ENCODE measurements around the gene CLTA. TPM values are rescaled to one million over a fixed set of nuclear protein-coding genes. Genes with fewer than 3 reads are reported as not detected.
A peak's percentile ranks its signal among the peaks of the same experiment; 100 is the strongest.

CLTA gene
- total RNA-seq, 1 donor from 2014 or later = 243 TPM

DNA sequence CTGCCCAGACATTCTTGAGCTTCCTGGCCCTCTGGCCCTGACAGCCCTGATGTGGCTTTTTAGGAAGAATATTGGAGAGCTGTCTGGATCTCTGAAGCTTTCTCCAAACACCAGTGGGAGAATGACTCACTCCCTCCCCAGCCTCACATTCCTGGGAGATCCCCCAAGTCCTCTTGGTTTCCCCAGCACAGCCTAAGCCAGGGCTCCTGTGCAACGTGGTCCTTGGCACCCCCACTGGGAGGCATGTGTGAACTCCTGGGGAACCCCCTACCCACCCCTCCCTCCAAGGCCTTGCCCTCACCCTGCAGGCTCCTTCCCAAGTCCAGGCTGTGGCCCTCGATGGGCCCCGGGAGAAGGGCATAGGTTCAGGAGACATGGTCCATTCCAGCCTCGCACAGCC, 41.5 kb upstream of the CLTA start:
- TF ChIP-seq, protein P1, sequence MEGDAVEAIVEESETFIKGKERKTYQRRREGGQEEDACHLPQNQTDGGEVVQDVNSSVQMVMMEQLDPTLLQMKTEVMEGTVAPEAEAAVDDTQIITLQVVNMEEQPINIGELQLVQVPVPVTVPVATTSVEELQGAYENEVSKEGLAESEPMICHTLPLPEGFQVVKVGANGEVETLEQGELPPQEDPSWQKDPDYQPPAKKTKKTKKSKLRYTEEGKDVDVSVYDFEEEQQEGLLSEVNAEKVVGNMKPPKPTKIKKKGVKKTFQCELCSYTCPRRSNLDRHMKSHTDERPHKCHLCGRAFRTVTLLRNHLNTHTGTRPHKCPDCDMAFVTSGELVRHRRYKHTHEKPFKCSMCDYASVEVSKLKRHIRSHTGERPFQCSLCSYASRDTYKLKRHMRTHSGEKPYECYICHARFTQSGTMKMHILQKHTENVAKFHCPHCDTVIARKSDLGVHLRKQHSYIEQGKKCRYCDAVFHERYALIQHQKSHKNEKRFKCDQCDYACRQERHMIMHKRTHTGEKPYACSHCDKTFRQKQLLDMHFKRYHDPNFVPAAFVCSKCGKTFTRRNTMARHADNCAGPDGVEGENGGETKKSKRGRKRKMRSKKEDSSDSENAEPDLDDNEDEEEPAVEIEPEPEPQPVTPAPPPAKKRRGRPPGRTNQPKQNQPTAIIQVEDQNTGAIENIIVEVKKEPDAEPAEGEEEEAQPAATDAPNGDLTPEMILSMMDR (IDR thresholded peaks at IDR 0.05) = no peak
- H3K36me3 Mint-ChIP-seq (ENCODE audit: low read depth) = peaks cover 26% of the 10 kb centered on the region
- DNase-seq (ENCODE audit: low spot score) = no peak
- H3K27ac Mint-ChIP-seq (ENCODE audit: unreplicated experiment) = peak overlapping the region; percentile 91
- no peak overlapping the region for H3K4me3 Mint-ChIP-seq (ENCODE audit: unreplicated experiment)
- no peaks in the 10 kb centered on the region for H3K9me3 Mint-ChIP-seq (ENCODE audit: low read depth)
- H3K27me3 Mint-ChIP-seq (ENCODE audit: low read depth) = no peaks in the 10 kb centered on the region
- peaks cover 73% of the 10 kb centered on the region for H3K4me1 Mint-ChIP-seq (ENCODE audit: low read depth)

DNA sequence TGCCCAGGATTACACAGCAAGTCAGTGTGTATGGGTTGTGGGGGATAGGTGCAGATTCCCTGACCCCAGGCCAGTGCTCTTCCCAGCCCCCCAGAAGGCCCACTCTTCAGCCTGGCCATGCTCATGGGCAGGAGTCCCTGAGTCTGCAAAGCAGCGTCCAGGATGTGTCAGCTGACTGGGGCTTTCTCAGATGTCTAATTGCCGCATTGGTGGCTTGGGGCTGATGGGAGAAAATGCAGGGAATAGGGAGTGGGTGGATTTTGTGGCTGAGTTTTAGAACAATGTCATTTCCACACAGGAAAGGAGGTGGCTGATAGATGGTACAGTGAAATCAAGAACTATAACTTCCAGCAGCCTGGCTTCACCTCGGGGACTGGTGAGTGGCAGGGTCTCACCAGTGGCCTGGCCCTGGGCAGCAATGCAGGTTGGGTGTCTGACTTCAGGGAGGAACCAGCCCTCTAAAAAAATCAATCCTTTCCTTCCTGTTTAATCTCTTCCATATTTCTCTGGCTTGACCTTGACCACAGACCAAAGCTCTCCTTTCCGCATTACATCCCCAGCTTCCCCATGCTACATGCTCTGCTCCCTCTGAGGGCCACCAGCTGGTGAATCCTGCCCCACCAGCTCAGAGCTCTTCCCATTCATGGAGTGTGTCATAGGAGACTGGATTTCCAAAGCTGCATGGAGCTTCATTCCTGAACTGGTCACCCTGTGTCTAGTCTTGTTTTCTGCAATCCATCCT, 40.0 kb upstream of the CLTA start:
- Mint-ChIP-seq H3K9me3 (ENCODE audit: low read depth) (no peaks in the 10 kb centered on the region), H3K27ac (ENCODE audit: unreplicated experiment) (peak overlapping the region; percentile 92), H3K27me3 (ENCODE audit: low read depth) (no peaks in the 10 kb centered on the region), H3K4me1 (ENCODE audit: low read depth) (peaks cover 77% of the 10 kb centered on the region), H3K4me3 (ENCODE audit: unreplicated experiment) (no peak overlapping the region), H3K36me3 (ENCODE audit: low read depth) (peaks cover 13% of the 10 kb centered on the region)
- TF ChIP-seq, protein P1 (IDR thresholded peaks at IDR 0.05) = no peak
- no peak for DNase-seq (ENCODE audit: low spot score)

DNA sequence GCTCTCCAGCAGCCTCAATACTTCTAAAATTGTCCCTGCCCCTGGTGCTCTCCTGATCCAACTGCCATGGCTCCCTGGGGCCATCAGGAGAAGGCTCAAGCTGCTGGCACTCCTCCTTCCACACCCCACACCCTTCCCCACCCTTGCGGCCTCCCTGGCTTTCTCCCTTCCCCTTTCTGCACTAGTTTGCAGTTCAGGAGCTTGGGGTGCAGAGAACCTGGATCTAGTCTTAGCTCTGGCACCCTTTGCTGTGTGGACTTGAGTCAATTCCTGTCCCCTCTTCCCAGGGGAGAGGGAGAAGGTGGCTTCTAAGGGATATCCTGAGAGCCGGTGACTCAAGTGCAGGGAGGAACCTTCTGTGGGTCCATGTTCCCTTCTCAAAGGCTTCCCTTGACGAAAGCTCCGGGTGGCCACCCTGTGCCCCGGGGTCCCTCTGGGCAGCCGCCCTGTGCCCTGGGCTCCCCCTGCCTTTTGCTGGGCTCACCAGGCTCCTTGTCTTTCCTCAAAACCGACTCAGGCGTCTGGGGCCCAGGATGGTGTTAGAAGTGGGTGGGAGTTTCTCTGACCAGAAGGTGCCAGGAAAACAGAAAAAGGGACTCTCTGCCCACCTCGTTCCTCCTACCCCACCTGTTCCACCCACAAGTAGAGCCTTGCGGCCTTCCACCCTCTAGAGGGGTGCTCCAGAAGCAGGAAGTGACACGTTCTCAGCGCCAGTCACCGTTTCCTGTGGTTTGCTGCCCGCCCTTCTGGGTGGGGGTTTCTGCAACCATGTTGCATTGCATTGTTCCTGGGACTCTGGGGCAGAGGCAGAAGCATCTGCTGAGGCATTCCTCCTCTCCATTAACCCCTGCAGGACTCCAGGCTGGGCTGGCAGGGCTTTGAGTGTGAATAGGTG, 39.2 kb upstream of the CLTA start:
- peaks cover 10% of the 10 kb centered on the region for H3K36me3 Mint-ChIP-seq (ENCODE audit: low read depth)
- H3K27ac Mint-ChIP-seq (ENCODE audit: unreplicated experiment) = peak overlapping the region; percentile 92
- DNase-seq (ENCODE audit: low spot score) = no peak
- TF ChIP-seq, protein P1 (IDR thresholded peaks at IDR 0.05) = no peak
- no peaks in the 10 kb centered on the region for H3K9me3 Mint-ChIP-seq (ENCODE audit: low read depth)
- peaks cover 74% of the 10 kb centered on the region for H3K4me1 Mint-ChIP-seq (ENCODE audit: low read depth)
- H3K4me3 Mint-ChIP-seq (ENCODE audit: unreplicated experiment) = no peak overlapping the region
- H3K27me3 Mint-ChIP-seq (ENCODE audit: low read depth) = no peaks in the 10 kb centered on the region

DNA sequence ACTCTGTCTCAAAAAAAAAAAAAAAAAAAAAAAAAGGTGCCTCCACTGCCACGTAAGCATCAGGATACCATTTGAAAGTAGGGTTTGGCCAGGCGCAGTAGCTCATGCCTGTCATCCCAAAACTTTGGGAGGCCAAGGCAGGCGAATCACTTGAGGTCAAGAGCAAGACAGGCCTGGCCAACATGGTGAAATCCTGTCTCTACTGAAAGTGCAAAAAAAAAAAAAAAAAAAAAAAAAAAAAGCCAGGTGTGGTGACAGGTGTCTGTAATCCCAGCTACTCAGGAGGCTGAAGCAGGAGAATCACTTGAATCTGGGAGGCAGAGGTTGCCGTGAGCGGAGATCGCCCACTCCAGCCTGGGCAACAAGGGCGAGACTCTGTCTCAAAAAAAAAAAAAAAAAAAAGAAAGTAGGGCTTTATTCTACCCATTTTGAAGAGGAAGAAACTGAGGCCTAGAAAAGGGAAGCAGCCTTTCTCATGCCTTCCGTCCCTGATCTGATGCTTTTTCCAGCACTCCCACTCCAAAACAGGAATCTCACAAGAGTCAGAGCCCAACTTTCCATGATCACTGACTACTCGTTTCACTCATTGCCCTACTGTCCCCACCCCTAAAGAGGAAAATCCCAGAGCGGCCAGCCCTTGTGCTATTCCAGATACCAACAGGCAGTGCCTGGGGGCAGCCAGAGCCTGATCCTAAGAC, 37.8 kb upstream of the CLTA start:
- Mint-ChIP-seq H3K36me3 (ENCODE audit: low read depth) (peaks cover 10% of the 10 kb centered on the region), H3K4me3 (ENCODE audit: unreplicated experiment) (no peak overlapping the region), H3K27ac (ENCODE audit: unreplicated experiment) (peak overlapping the region; percentile 80), H3K4me1 (ENCODE audit: low read depth) (peaks cover 65% of the 10 kb centered on the region), H3K27me3 (ENCODE audit: low read depth) (no peaks in the 10 kb centered on the region), H3K9me3 (ENCODE audit: low read depth) (no peaks in the 10 kb centered on the region)
- DNase-seq (ENCODE audit: low spot score) = peak; percentile 15
- TF ChIP-seq, protein P1 (IDR thresholded peaks at IDR 0.05) = no peak

DNA sequence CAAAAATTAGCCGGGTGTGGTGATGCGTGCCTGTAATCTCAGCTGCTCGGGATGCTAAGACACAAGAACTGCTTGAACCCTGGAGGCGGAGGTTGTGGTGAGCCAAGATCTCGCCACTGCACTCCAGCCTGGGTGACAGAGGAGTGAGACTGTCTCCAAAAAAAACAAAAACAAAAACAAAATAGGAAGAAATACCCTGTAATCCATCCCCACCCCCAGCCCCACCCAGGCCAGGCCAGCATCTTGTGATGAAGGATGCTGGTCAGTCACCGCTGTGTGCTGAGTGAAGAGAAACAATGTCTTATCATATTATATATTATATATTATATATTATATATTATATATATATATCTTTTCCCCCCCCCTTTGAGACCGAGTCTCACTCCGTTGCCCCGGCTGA, 37.0 kb upstream of the CLTA start:
- H3K9me3 Mint-ChIP-seq (ENCODE audit: low read depth) = no peaks in the 10 kb centered on the region
- H3K4me1 Mint-ChIP-seq (ENCODE audit: low read depth) = peaks cover 66% of the 10 kb centered on the region
- peak; percentile 15 for DNase-seq (ENCODE audit: low spot score)
- no peaks in the 10 kb centered on the region for H3K27me3 Mint-ChIP-seq (ENCODE audit: low read depth)
- TF ChIP-seq, protein P1 (IDR thresholded peaks at IDR 0.05) = no peak
- peaks cover 16% of the 10 kb centered on the region for H3K36me3 Mint-ChIP-seq (ENCODE audit: low read depth)
- no peak overlapping the region for H3K4me3 Mint-ChIP-seq (ENCODE audit: unreplicated experiment)
- peak overlapping the region; percentile 97 for H3K27ac Mint-ChIP-seq (ENCODE audit: unreplicated experiment)
